ENCODE results near the gene DTWD2.
"Not testable (repeated sequence)": the region's sequence is repeated elsewhere in the genome, so short reads cannot be mapped to it uniquely, and the experiment has no call there.

The DTWD2 gene

DNA sequence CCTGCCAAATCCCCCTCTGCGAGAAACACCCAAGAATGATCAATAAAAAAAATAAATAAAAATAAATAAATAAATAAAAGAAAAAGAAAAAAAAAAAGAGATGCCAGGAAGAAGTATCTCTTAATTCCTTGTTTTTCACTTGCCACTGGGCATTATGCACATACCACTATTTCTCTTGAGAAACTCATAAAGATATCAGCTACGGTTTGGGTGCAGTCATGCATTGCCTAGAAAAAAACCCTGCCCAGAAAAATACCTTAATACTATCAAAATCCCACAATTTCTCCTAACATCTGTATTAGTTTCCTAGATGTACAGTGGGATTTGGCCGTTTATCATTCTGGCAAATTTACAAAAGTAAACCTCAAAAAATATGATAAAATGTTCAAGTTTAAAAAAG lies 22.5 kb downstream of the DTWD2 start:
- no peak overlapping the region for H3K4me3 ChIP-seq (ENCODE audit: low read depth, low read length)
- DNase-seq (ENCODE audit: low read depth) = no peak
- TF ChIP-seq, protein P1, sequence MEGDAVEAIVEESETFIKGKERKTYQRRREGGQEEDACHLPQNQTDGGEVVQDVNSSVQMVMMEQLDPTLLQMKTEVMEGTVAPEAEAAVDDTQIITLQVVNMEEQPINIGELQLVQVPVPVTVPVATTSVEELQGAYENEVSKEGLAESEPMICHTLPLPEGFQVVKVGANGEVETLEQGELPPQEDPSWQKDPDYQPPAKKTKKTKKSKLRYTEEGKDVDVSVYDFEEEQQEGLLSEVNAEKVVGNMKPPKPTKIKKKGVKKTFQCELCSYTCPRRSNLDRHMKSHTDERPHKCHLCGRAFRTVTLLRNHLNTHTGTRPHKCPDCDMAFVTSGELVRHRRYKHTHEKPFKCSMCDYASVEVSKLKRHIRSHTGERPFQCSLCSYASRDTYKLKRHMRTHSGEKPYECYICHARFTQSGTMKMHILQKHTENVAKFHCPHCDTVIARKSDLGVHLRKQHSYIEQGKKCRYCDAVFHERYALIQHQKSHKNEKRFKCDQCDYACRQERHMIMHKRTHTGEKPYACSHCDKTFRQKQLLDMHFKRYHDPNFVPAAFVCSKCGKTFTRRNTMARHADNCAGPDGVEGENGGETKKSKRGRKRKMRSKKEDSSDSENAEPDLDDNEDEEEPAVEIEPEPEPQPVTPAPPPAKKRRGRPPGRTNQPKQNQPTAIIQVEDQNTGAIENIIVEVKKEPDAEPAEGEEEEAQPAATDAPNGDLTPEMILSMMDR (IDR thresholded peaks at IDR 0.05; ENCODE audit: low read depth, low read length, missing control alignments) = no peak

GRCh38 chr5:118964970-118965369 lies 23.4 kb downstream of the DTWD2 start:
- not testable (repeated sequence) for DNase-seq (ENCODE audit: low read depth); H3K4me3 ChIP-seq (ENCODE audit: low read depth, low read length)

- not testable (repeated sequence) for DNase-seq (ENCODE audit: low read depth)
Observed at GRCh38 chr5:118964388-118964787, 24.0 kb downstream of the DTWD2 start.

DNA sequence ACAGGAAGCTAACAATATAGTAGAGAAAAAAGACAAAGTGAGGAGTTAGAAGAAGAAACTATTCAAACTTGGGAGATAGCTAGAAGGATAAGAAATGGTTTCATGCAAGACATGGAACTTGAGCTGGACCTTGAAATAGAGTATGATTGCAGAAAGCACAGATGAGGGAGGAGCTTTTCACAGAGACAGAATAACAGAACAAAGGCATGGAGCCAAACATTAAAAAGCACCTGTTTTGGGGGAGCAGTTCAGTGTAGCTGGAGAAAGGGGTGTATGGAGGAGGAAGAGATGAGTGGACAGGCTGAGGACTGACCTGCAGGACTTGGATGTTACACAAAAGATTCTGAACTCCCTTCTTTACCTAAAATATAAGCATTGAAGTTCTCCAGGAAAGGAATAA lies 25.2 kb downstream of the DTWD2 start:
- TF ChIP-seq, protein P1 (IDR thresholded peaks at IDR 0.05; ENCODE audit: low read depth, low read length, missing control alignments) = no peak
- no peak for DNase-seq (ENCODE audit: low read depth)
- no peak overlapping the region for H3K4me3 ChIP-seq (ENCODE audit: low read depth, low read length)

More at GRCh38 chr5:118964388-118964787, 24.0 kb downstream of the DTWD2 start:
- H3K4me3 ChIP-seq (ENCODE audit: low read depth, low read length) = not testable (repeated sequence)

DNA sequence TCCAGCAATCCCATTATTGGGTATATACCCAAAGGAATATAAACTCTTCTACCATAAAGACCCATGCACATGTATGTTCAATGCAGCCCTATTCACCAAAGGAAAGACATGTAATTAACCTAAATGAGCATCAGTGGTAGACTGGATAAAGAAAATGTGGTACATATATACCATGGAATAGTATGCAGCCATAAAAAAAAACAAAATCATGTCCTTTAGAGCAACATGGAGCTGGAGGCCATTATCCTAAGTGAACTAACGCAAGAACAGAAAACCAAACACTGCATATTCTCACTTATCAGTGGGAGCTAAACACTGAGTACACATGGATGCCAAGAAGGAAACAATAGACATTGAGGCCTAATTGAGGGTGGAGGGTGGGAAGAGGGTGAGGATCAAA lies 27.8 kb downstream of the DTWD2 start:
- TF ChIP-seq, protein P1 (IDR thresholded peaks at IDR 0.05; ENCODE audit: low read depth, low read length, missing control alignments) = no peak
- no peak overlapping the region for H3K4me3 ChIP-seq (ENCODE audit: low read depth, low read length)
- DNase-seq (ENCODE audit: low read depth) = no peak

GRCh38 chr5:118956727-118957126 lies 31.6 kb downstream of the DTWD2 start:
- no peak for DNase-seq (ENCODE audit: low read depth)
- H3K4me3 ChIP-seq (ENCODE audit: low read depth, low read length) = no peak overlapping the region
- TF ChIP-seq, protein P1 (IDR thresholded peaks at IDR 0.05; ENCODE audit: low read depth, low read length, missing control alignments) = no peak

- no peak for DNase-seq (ENCODE audit: low read depth)
- TF ChIP-seq, protein P1 (IDR thresholded peaks at IDR 0.05; ENCODE audit: low read depth, low read length, missing control alignments) = no peak
- no peak overlapping the region for H3K4me3 ChIP-seq (ENCODE audit: low read depth, low read length)
Observed at GRCh38 chr5:118953652-118954005, 34.7 kb downstream of the DTWD2 start.

- TF ChIP-seq, protein P1 (IDR thresholded peaks at IDR 0.05; ENCODE audit: low read depth, low read length, missing control alignments) = no peak
- no peak for DNase-seq (ENCODE audit: low read depth)
Observed at GRCh38 chr5:118952992-118953651, 35.2 kb downstream of the DTWD2 start.

GRCh38 chr5:118952306-118952705 lies 36.0 kb downstream of the DTWD2 start:
- not testable (repeated sequence) for DNase-seq (ENCODE audit: low read depth)

More at GRCh38 chr5:118952992-118953651, 35.2 kb downstream of the DTWD2 start:
- no peak overlapping the region for H3K4me3 ChIP-seq (ENCODE audit: low read depth, low read length)

DNA sequence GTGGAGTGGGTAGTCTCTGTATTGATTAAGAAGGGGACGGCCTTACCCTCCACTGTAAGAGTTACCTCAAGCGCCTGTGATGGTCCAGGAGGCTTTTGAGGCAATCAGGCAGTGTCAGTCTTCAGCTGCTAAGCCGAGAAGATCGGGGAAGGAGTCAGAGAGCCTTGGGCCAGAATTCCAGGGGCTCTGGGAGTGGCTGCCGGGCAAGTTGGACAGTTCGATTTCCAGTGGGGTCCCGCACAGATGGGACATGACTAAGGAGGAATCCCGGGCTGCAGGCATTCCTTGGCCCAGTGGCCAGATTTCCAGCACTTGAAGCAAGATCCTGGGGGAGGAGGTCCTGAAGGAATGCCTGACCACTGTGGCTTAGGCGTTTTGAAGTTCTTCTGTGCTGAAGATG lies 38.0 kb downstream of the DTWD2 start:
- not testable (repeated sequence) for H3K4me3 ChIP-seq (ENCODE audit: low read depth, low read length); DNase-seq (ENCODE audit: low read depth)

More at GRCh38 chr5:118952306-118952705, 36.0 kb downstream of the DTWD2 start:
- not testable (repeated sequence) for H3K4me3 ChIP-seq (ENCODE audit: low read depth, low read length)
